B cell (primary cell): ENCODE data around the gene ZFC3H1. TPM values are rescaled to one million over a fixed set of nuclear protein-coding genes. Genes with fewer than 3 reads are reported as not detected.

Experiments used
- ATAC-seq: fragments of 200-7000 bp; cut with Tn5 transposase; one replicate; pipeline ENCODE4 v1.10.0; 2021; ENCODE audit warnings: low read depth, mild to moderate bottlenecking, moderate number of reproducible peaks, moderate library complexity
- CTCF ChIA-PET: fragments of 350-600 bp; sonication (Branson Sonifier 250); formaldehyde crosslinking; loops from one replicate; lab custom pipeline; 2021; ENCODE audit warnings: antibody characterized with exemption, inconsistent platforms; lab: Charles Lee
- POLR2A ChIA-PET: fragments of 350-600 bp; sonication (Branson Sonifier 250); formaldehyde crosslinking; loops from one replicate; lab custom pipeline; 2021; ENCODE audit warnings: antibody characterized with exemption; lab: Charles Lee
- DNase-seq: peaks from one replicate; pipeline ENCODE4 v3.0.0; 2013
- H2AFZ ChIP-seq: 2 replicates; pipeline ENCODE4 v1.6.1; 2012; ENCODE audit warnings: mild to moderate bottlenecking, low read depth, low read length; ENCODE audit not compliant: insufficient read depth, poor library complexity, severe bottlenecking
- H3K27ac ChIP-seq, 2 donors: 1 replicate in 1 of 2; 2 replicates in 1 of 2; pipeline ENCODE4 v1.5.1; 2012 to 2013; ENCODE audit warnings: low read length in 2 of 2, mild to moderate bottlenecking in 2 of 2, moderate library complexity in 1 of 2
- H3K27me3 ChIP-seq, 4 experiments: fragments of 200-600 bp in 1 of 4; sonication (generic) in 1 of 4; replicated peaks in 1 of 4; 1 replicate in 2 of 4; 2 replicates in 2 of 4; pipeline versions ENCODE4 v1.6.1 to v1.7.0; 2013 to 2016; ENCODE audit warnings: low read length in 3 of 4, mild to moderate bottlenecking in 2 of 4, mixed read lengths in 1 of 4, moderate library complexity in 1 of 4; ENCODE audit not compliant: insufficient read depth in 4 of 4, control insufficient read depth in 3 of 4; ENCODE audit errors: control extremely low read depth in 1 of 4
- H3K36me3 ChIP-seq, 2 experiments: replicated peaks in 1 of 2; 1 replicate in 1 of 2; 2 replicates in 1 of 2; pipeline versions ENCODE4 v1.6.1 to v1.7.1; 2013; ENCODE audit warnings: low read length in 1 of 2; ENCODE audit not compliant: insufficient read depth in 2 of 2, control insufficient read depth in 1 of 2; ENCODE audit errors: control extremely low read depth in 1 of 2, extremely low read depth in 1 of 2
- H3K4me1 ChIP-seq, 2 donors: fragments of 200-600 bp in 1 of 2; sonication (generic) in 1 of 2; 1 replicate in 1 of 2; 2 replicates in 1 of 2; pipeline versions ENCODE4 v1.5.1 to v1.6.1; 2013 to 2017; ENCODE audit warnings: low read length in 2 of 2; ENCODE audit not compliant: control insufficient read depth in 2 of 2, insufficient read depth in 2 of 2
- H3K4me2 ChIP-seq: replicated peaks from 2 replicates; pipeline ENCODE3; 2012; ENCODE audit warnings: mild to moderate bottlenecking, low read depth, low read length; ENCODE audit not compliant: poor library complexity, severe bottlenecking
- H3K4me3 ChIP-seq, 5 experiments: fragments of 200-600 bp in 1 of 5; sonication (generic) in 1 of 5; 1 replicate in 3 of 5; 2 replicates in 2 of 5; pipeline versions ENCODE4 v1.5.1 to v1.7.0; 2011 to 2016; ENCODE audit warnings: low read length in 4 of 5, mild to moderate bottlenecking in 4 of 5, low read depth in 2 of 5, control low read depth in 1 of 5, moderate library complexity in 1 of 5; ENCODE audit not compliant: insufficient read depth in 1 of 5; ENCODE audit errors: control extremely low read depth in 1 of 5, extremely low read depth in 1 of 5
- H3K79me2 ChIP-seq: fragments of 200-600 bp; sonication (generic); one replicate; pipeline ENCODE4 v1.6.0; 2016; ENCODE audit warnings: low read length; ENCODE audit not compliant: control insufficient read depth, insufficient read depth
- H3K9ac ChIP-seq: fragments of 200-600 bp; sonication (generic); 2 replicates; pipeline ENCODE4 v1.6.1; 2017; ENCODE audit warnings: mild to moderate bottlenecking, low read length, moderate library complexity
- H3K9me3 ChIP-seq, 3 donors: one replicate each; pipeline versions ENCODE4 v1.6.1 to v1.7.1; 2013; ENCODE audit warnings: low read length in 2 of 3; ENCODE audit not compliant: control insufficient read depth in 2 of 3, insufficient read depth in 1 of 3; ENCODE audit errors: control extremely low read depth in 1 of 3
- H4K20me1 ChIP-seq: 2 replicates; pipeline ENCODE4 v1.6.0; 2012; ENCODE audit warnings: mild to moderate bottlenecking, low read length; ENCODE audit not compliant: insufficient read depth, control insufficient read depth, poor library complexity, severe bottlenecking
- H3K27ac Mint-ChIP-seq: one replicate; pipeline ENCODE4 v1.8.0; 2021; ENCODE audit warnings: mixed read lengths
- H3K27me3 Mint-ChIP-seq: one replicate; pipeline ENCODE4 v1.8.0; 2021; ENCODE audit warnings: mixed read lengths
- H3K4me1 Mint-ChIP-seq: one replicate; pipeline ENCODE4 v1.8.0; 2021; ENCODE audit warnings: mixed read lengths
- H3K4me3 Mint-ChIP-seq: one replicate; pipeline ENCODE4 v1.8.0; 2021; ENCODE audit warnings: mixed read lengths
- H3K9me3 Mint-ChIP-seq: one replicate; pipeline ENCODE4 v1.8.0; 2022; ENCODE audit warnings: mixed read lengths; ENCODE audit not compliant: insufficient read depth
- EZH2 ChIP-seq: IDR thresholded peaks from 2 replicates; pipeline ENCODE4 v1.6.1; 2012; ENCODE audit warnings: borderline replicate concordance, low read depth, mild to moderate bottlenecking, moderate library complexity, low read length; ENCODE audit not compliant: insufficient read depth, poor library complexity, severe bottlenecking
- WGBS: methylation state at CpG from one replicate; pipeline ENCODE4 v1.1.5; 2013; ENCODE audit warnings: missing lambda C conversion rate; ENCODE audit not compliant: insufficient coverage; 5-methylcytosine and 5-hydroxymethylcytosine counted together
- intact Hi-C: fragments of 100-400 bp; cut with micrococcal nuclease; formaldehyde crosslinking; loops from one replicate; pipeline ENCODE4 v1.10.0; 2022
- polyA plus RNA-seq: library from polyadenylated mRNA; depleted of rRNA; stranded (reverse); fragments of >200 nt; gene quantifications from 2 replicates; pipeline ENCODE4 v1.2.3, GENCODE V29; 2012
- total RNA-seq, 2 donors: library from RNA; stranded (reverse); fragments of 120-200 nt in 1 of 2; gene quantifications; 1 replicate in 1 of 2; 2 replicates in 1 of 2; pipeline versions ENCODE4 v1.2.3 to v1.2.4, GENCODE V29; 2013 to 2022
- TF ChIP-seq, protein P1 (sequence below): fragments of 200-600 bp; IDR thresholded peaks from one replicate; pipeline ENCODE4 v1.8.0; 2022; ENCODE audit warnings: antibody characterized with exemption, mild to moderate bottlenecking

Gene ZFC3H1
- total and polyA plus RNA-seq, 2 donors (not counting 1 experiment from before 2014, with no cell fraction given), result 55.9 to 141 TPM

- TF ChIP-seq, protein P1, sequence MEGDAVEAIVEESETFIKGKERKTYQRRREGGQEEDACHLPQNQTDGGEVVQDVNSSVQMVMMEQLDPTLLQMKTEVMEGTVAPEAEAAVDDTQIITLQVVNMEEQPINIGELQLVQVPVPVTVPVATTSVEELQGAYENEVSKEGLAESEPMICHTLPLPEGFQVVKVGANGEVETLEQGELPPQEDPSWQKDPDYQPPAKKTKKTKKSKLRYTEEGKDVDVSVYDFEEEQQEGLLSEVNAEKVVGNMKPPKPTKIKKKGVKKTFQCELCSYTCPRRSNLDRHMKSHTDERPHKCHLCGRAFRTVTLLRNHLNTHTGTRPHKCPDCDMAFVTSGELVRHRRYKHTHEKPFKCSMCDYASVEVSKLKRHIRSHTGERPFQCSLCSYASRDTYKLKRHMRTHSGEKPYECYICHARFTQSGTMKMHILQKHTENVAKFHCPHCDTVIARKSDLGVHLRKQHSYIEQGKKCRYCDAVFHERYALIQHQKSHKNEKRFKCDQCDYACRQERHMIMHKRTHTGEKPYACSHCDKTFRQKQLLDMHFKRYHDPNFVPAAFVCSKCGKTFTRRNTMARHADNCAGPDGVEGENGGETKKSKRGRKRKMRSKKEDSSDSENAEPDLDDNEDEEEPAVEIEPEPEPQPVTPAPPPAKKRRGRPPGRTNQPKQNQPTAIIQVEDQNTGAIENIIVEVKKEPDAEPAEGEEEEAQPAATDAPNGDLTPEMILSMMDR, result no peak
- TF ChIP-seq EZH2, result no peak
- Histone ChIP-seq H4K20me1 (peaks cover 7% of the 10 kb centered on the region), H3K9ac (no peak overlapping the region), H3K79me2 (peaks cover 13% of the 10 kb centered on the region), H3K36me3 (peaks cover 19 to 80% of the 10 kb centered on the region in 2 experiments), H3K4me1 (no peaks in the 10 kb centered on the region), H2AFZ (no peak overlapping the region), H3K4me2 (no peak overlapping the region), H3K9me3 (no peaks in the 10 kb centered on the region), H3K27me3 (no peaks in the 10 kb centered on the region), H3K27ac (peak overlapping the region in 1 of 2 donors; percentile 38), H3K4me3 (no peak overlapping the region)
- Mint-ChIP-seq H3K9me3 (no peaks in the 10 kb centered on the region), H3K27me3 (no peaks in the 10 kb centered on the region), H3K27ac (no peak overlapping the region), H3K4me3 (no peak overlapping the region), H3K4me1 (peaks cover 4% of the 10 kb centered on the region)
- DNase-seq, result no peak
- ChIA-PET CTCF (interaction anchor here (0.8 to 1.7 kb wide), 6 partner anchors 10 to 129 kb away, joined by 3 to 19 read pairs (median 4); no protein-coding TSS in a partner anchor), POLR2A (no interaction called here)
- intact Hi-C loops, result no loop called here
- no peak for ATAC-seq
These were observed 25.1 kb downstream of the ZFC3H1 start for GRCh38 chr12:71638499-71638898.

DNA sequence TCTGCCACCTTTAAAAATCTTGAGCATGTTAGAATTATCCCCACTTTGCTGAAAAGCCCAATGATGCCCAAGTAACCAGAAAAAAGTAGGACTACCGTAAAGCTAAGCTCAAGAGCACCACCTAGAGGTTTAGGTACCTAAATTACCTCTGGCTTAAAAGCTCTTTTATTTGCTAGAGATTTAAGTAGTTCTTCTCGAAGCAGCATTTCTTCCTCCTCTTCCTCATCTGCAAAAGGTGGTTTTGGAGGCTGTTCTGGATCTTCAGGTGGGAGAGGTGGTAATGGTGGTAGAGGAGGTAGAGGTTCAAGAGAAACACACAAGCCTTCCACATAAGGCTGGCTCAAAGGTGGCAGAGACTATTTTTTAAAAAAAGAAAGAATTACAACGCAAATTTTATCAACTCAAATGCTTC, 26.9 kb downstream of the ZFC3H1 start:
- no peak overlapping the region for H3K27ac ChIP-seq
- H3K4me2 ChIP-seq, result no peak overlapping the region
- no peak overlapping the region for H3K4me3 ChIP-seq
- peak; percentile 54 for ATAC-seq
- H3K36me3 ChIP-seq, result peaks cover 26 to 82% of the 10 kb centered on the region in 2 experiments
- H3K27me3 ChIP-seq, result no peaks in the 10 kb centered on the region
- TF ChIP-seq EZH2, result no peak
- TF ChIP-seq, protein P1, result peak; percentile 92
- no peaks in the 10 kb centered on the region for H3K9me3 Mint-ChIP-seq
- WGBS, result no CpG with 5 or more reads among the region's 3 CpGs
- no peaks in the 10 kb centered on the region for H3K9me3 ChIP-seq
- intact Hi-C loops, result loop anchor here (1.0 to 2.0 kb wide), 3 partner anchors 26 to 220 kb away; partner anchors contain the start of gene ZFC3H1
- H3K9ac ChIP-seq, result no peak overlapping the region
- H3K4me1 Mint-ChIP-seq, result peaks cover 4% of the 10 kb centered on the region
- H3K27ac Mint-ChIP-seq, result no peak overlapping the region
- POLR2A ChIA-PET, result interaction anchor here (0.9 to 1.0 kb wide), 2 partner anchors 24 to 62 kb away, joined by 4 read pairs; no protein-coding TSS in a partner anchor
- H3K27me3 Mint-ChIP-seq, result no peaks in the 10 kb centered on the region
- peak; percentile 75 for DNase-seq
- no peaks in the 10 kb centered on the region for H3K4me1 ChIP-seq
- H3K4me3 Mint-ChIP-seq, result no peak overlapping the region
- H2AFZ ChIP-seq, result peak overlapping the region; percentile 49
- peaks cover 8% of the 10 kb centered on the region for H3K79me2 ChIP-seq
- CTCF ChIA-PET, result interaction anchor here (0.6 to 5.4 kb wide), 28 partner anchors 9 to 1759 kb away, joined by 3 to 90 read pairs (median 6); partner anchors contain the start of genes RAB21, THAP2, TMEM19 and ZFC3H1
- peaks cover 7% of the 10 kb centered on the region for H4K20me1 ChIP-seq
